OCI-LY1 (cell line): Measurements from ENCODE around the gene COBL.

Source experiments
- CTCF ChIP-seq: fragments of 200-600 bp; sonication (generic), shearing (Covaris generic); IDR thresholded peaks from 2 replicates; pipeline ENCODE4 v1.5.1; 2017; ENCODE audit warnings: mild to moderate bottlenecking, antibody characterized with exemption, low read length, moderate library complexity, mixed read lengths
- EZH2 ChIP-seq: fragments of 200-600 bp; sonication (generic), shearing (Covaris generic); IDR thresholded peaks from 2 replicates; pipeline ENCODE4 v1.8.0; 2017; ENCODE audit warnings: borderline replicate concordance, mixed run types, mild to moderate bottlenecking, antibody characterized with exemption, low read length, moderate library complexity, mixed read lengths

GRCh38 chr7:51238981-51239495 is 77.6 kb downstream of the COBL start:
- TF ChIP-seq CTCF, result no peak
- no peak for TF ChIP-seq EZH2
